ENCODE results near the gene TRNT1.

The TRNT1 gene

DNA sequence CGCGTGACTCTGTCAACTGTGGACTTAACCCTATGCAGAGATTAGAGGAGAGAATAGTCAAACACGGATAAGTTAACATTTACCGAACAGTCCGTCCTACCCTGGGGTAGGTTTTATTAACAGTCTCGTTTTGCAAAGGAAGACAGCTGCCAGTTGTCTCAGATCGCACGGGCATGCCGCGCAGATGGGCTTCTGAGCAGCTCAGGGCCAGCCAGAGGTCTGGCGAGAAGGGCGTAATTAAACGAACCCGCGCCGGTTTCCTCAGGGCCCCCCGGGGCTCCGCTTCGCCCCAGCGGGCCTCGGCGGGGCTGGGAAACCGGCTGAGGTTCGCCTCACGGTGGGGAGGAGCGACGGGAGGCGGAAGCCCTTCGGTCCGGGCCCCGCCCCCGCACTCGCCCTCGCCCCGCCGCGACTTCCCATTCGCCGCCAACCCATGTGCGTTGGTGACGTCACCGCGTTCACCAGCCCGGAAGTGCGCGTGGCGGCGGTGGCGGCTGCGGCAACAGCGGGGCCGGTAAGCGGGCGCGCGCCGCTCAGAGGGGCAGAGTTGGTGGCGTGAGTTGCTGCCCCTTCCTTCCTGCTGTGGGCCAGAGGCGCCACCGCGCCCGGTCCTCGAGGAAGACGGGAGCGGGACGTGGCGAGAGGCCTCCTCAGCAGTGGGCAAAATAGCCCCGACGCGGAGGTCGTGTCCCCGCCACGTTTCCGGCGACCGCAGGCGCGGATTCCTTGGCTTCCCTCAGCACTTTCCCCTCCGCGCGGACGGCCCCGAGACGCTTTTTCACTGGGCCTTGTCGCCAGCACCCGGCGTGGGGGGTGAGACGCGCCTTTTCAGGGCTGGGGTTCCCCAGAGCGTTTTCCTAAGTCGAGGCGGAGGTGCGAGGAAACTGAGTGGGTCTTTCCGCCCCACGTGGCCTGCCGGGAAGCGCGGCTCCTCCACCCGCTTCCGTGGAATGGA lies at the start of gene TRNT1:
TRNT1 (plus strand) TSS at position 464 of the 955 bp plus-strand sequence. CDS start 2,101 bp downstream, outside the sequence.
- DNase-seq (ENCODE audit: low read depth) = peak; percentile 42

GRCh38 chr3:3080309-3080708 lies 46.4 kb upstream of the TRNT1 start:
- no peak for DNase-seq (ENCODE audit: low read depth)

DNA sequence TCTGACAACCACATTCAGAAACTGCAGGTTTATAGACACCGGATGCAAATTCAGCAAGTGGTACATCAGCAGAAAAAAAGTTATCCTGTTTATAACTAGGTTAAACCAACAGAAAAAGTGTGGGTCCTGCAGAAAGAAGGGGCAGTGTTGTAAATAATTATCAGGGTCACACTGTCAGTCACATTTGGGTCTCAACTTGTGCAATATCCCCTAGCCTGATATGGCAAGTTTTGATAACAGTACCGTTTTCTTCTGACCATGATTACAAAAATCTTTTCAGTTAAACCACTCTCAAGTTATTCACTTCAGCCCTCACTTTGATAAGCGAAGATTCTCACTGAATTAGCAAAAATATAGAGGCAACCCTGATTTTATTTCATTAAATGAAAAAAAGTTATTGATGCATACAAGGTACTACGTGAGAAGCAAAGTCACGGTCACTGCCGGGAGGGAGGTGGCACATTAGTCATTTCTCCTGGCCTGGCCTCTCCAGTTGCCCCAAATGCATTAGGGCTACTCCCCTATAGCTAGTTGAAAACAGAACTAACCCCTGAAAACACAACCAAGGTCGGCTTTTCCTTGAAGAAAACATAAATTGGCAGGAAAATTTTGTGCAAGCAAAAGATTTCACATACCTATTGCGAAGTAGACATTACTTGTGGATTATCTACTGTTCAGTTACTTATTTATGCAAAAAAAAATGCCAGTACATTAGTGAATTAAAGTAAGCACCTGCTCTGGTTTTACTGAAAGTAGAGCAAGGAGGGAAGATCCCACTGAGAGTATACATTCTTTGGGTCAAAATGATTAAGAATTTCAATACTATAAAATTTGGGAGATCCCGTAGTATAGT lies 45.1 kb upstream of the TRNT1 start:
- no peak for DNase-seq (ENCODE audit: low read depth)

GRCh38 chr3:3082234-3082924 lies 44.4 kb upstream of the TRNT1 start:
- no peak for DNase-seq (ENCODE audit: low read depth)

DNA sequence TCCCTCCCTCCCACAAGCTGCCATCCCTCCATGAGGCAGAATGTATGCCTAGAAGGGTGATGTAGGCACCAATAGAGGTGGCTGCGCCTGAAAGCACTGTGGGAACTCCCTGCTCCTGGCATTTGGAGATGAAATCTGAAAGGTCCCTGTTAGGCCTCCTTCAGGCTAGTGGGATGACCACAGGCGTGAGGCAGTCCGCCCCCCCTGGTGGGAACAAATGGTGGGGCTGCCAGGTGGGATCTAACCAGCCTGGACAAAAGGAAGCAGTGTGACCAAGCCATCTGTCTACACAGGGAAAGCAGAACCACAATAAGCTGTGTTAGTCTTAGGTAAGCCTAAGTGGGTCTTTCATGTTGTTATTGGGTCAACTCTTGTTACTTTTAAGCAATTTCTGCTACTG lies 41.9 kb upstream of the TRNT1 start:
- no peak for DNase-seq (ENCODE audit: low read depth)

GRCh38 chr3:3085782-3086181 lies 41.0 kb upstream of the TRNT1 start:
- no peak for DNase-seq (ENCODE audit: low read depth)

DNA sequence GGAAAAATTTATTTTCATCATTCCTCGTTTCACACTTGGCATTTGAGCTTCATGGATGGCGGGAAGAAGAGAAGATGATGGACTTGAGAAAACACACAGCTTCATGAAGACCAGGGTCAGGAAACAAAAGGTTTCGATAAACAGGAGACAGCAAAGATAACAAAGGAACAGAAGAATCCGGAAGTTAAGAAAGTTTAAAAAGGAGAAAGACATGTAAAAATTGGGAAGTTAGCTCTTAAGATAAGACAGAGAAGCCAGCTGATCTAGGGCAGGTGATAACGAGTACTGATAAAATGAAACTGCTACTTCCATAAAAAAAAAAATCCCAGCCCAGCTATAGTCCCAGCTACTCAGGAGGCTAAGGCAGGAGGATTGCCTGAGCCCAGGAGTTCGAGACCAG lies 40.5 kb upstream of the TRNT1 start:
- DNase-seq (ENCODE audit: low read depth) = no peak

GRCh38 chr3:3087279-3087678 lies 39.5 kb upstream of the TRNT1 start:
- no peak for DNase-seq (ENCODE audit: low read depth)

DNA sequence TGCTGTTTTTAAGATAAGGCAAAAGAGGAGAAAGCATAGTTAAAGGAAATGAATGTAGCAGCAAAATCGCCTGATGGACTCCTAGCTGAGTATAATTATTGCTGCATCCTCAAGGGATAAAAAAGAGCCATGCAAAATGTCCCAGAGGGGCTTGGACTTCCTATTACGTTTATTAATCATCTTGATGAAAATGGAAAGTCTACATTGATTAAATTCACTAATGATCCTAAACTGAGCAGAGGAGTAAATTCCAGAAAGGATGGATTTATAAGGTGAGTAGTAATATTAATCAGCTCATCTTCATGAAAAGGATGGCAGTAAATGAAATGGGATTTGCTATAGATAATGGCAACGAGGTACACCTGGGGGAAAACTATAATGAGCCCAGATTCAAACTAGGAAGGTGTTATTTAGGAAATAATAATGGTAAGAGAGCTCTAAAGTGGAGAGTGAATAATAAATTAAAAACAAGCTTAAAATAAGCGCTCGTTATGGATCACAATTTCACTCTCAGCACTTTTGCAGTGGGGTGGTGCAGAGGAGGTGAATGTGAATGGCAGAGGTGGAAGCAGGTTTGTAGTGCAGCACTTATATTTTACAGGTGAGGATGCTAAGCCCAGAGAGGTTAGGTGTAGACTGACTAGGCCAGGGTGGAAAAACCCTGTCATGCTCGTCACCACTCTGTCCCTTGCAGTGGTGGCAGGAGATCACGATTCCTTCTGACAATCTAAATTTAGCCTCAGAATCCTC lies 38.8 kb upstream of the TRNT1 start:
- DNase-seq (ENCODE audit: low read depth) = no peak

GRCh38 chr3:3089017-3089416 lies 37.7 kb upstream of the TRNT1 start:
- no peak for DNase-seq (ENCODE audit: low read depth)

DNA sequence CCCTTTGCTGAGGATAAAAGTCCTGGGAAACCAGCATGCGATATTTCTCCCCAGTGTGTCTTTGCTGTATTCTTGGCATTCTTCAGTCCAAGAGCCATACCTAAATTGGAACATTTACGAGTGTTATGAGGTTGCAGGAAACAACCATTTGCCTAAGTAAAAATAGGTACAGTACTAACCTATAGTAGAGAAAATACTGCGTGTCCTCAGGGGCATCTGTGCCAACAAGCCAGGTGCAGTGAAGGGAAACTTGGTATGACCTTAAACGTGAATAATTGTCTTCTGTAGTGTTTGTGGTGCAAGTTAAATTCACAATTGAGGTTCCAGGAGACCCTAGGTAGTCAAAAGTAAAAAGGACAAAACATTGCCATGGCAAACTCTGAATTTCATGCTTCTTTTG lies 28.8 kb upstream of the TRNT1 start:
- DNase-seq (ENCODE audit: low read depth) = no peak

DNA sequence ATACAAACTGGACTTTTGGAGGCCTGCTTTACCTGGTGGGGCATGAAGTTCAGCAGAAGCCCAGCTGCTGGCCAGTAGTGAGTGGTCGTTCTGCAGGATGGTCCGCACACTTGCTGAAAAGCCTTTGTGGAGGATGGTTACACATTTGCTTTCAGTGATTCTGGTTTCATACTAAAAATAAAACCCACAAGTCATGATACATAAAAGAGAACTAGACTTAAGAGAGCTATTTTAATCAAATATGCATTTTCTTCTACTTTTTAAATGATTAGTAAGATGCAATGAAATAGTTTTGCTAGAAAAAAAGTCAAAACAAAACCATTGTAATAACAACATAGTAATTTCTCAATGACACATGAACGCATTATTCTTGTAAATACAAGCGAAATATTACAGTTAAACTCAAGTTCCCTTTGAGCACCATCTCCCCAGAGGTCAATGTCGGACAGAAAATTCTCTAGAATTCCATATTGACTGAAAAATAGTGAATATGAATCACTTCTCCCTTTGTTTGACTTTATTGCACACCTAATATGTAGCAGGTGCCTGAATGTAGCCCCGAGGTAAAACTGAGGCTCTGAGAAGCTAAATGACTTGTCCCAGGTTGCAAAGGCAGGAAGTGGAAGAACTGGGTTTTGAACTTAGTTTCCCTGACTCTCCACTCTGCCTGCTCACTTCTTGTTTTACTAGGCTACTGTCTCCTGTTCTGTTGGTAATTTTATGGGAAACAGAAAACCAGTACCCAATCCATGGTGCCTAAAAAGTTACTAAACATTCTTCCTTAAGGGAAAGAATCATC lies 24.9 kb upstream of the TRNT1 start:
- DNase-seq (ENCODE audit: low read depth) = no peak

- no peak for DNase-seq (ENCODE audit: low read depth)
Observed at GRCh38 chr3:3102751-3103150, 24.0 kb upstream of the TRNT1 start.

- DNase-seq (ENCODE audit: low read depth) = no peak
Observed at GRCh38 chr3:3105246-3105645, 21.5 kb upstream of the TRNT1 start.

GRCh38 chr3:3105815-3106214 lies 20.9 kb upstream of the TRNT1 start:
- DNase-seq (ENCODE audit: low read depth) = no peak

DNA sequence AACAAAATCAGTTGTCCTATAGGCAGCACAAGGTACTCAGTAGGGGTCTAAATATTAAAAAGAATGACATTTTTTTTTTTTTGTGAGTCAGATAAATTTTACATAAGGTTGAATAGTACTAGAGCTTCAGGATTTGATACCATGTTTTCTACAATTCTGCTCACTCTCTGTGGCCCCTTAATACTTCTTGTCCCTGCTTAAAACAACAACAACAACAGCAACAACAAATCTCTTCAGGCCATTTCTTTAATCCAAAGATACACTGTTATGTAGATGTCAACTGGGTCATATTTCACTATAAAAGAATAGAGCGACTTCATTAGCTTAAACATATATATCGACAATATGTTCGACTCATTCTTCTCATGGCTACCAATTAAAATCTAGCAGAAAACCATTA lies 19.6 kb upstream of the TRNT1 start:
- DNase-seq (ENCODE audit: low read depth) = no peak

GRCh38 chr3:3107858-3108257 lies 18.9 kb upstream of the TRNT1 start:
- DNase-seq (ENCODE audit: low read depth) = no peak

- DNase-seq (ENCODE audit: low read depth) = no peak
Observed at GRCh38 chr3:3109407-3110298, 17.1 kb upstream of the TRNT1 start.

- DNase-seq (ENCODE audit: low read depth) = no peak
Observed at GRCh38 chr3:3110299-3110630, 16.5 kb upstream of the TRNT1 start, which contains the start of gene IL5RA. IL5RA (minus strand) TSS chr3:3110374; CDS start chr3:3104984, 5,390 bp downstream.
